HG03342 (cell line): ENCODE results near the gene ZACN.
"Not testable (repeated sequence)": the region's sequence is repeated elsewhere in the genome, so short reads cannot be mapped to it uniquely, and the experiment has no call there.

Experiments used
- ATAC-seq: cut with Tn5 transposase; IDR thresholded peaks from one replicate; pipeline ENCODE4 v1.9.1; 2021; ENCODE audit warnings: mild to moderate bottlenecking, moderate library complexity; ENCODE audit not compliant: unreplicated experiment

The ZACN gene

GRCh38 chr17:76078860-76079534 is at the start of gene ZACN:
TSS of gene ZACN (plus strand) at chr17:76079182. CDS start at chr17:76079265, 83 bp downstream.
- no peak for ATAC-seq

- no peak for ATAC-seq
Measured at GRCh38 chr17:76032073-76032779, 46.8 kb upstream of the ZACN start.

GRCh38 chr17:76032780-76033108 is 46.2 kb upstream of the ZACN start:
- ATAC-seq, result no peak

DNA sequence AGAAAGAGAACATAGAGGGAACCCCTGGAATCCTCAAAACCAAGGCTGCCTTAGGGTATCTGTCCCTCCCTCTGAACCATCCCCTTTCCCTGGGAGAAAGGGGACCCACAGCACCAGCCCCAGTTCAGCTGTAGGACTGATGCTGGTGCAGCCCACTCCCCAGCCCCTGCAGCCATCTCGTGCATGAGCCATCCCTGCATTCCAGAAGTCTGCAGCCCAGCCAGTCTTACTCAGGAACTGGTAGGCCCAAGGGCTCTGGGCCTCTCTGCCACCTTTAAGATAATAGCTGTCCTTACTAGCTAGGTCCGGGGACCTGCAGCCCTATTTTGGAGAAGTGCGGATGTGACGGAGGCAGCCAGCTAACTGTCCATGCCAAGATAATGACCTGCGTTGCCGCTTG is 45.8 kb upstream of the ZACN start:
- ATAC-seq, result no peak

GRCh38 chr17:76034428-76035350 is 44.3 kb upstream of the ZACN start:
- no peak for ATAC-seq

- no peak for ATAC-seq
Measured at GRCh38 chr17:76036497-76037261, 42.3 kb upstream of the ZACN start.

GRCh38 chr17:76038050-76038449 is 40.9 kb upstream of the ZACN start:
- no peak for ATAC-seq

- no peak for ATAC-seq
Measured at GRCh38 chr17:76039121-76039520, 39.9 kb upstream of the ZACN start.

DNA sequence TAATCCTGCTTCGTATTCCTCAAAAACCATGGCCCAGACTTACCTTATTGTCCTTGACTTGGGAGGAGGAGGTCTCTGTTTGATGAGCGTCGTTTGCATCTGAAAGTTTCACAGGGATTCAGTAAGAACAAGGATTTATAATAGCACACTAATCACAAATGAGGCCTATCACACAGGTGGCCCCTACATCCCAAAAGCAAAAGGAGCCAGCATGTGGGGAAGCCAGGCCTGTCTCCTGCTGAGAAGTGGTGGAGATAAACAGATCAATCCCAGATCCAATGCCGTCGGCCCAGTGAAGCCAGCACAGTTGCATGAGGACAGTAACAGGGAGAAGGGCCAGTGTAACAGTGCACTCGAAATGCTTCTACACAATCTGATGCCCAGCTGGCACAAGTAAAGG is 38.6 kb upstream of the ZACN start:
- ATAC-seq, result no peak

DNA sequence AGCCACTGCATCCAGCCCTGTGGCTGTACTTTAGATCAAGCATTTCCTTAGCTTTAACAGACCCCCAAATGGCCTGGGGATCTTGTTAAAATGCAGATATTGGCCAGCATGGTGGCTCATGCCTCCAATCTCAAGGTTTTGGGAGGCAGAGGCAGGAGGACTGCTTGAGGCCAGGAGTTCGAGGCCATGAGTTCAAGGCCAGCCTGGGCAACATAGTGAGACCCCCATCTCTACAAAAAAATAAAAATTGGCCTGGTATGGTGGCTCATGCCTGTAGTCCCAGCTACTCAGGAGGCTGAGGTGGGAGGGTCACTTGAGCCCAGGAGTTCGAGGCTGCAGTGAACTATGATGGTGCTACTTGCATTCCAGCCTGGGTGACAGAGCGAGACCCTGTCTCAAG is 36.1 kb upstream of the ZACN start:
- not testable (repeated sequence) for ATAC-seq

- ATAC-seq, result not testable (repeated sequence)
Measured at GRCh38 chr17:76044475-76045007, 34.4 kb upstream of the ZACN start.

- no peak for ATAC-seq
Measured at GRCh38 chr17:76046064-76046463, 32.9 kb upstream of the ZACN start.

GRCh38 chr17:76048025-76048605 is 30.9 kb upstream of the ZACN start:
- no peak for ATAC-seq

GRCh38 chr17:76048711-76049110 is 30.3 kb upstream of the ZACN start:
- ATAC-seq, result no peak

DNA sequence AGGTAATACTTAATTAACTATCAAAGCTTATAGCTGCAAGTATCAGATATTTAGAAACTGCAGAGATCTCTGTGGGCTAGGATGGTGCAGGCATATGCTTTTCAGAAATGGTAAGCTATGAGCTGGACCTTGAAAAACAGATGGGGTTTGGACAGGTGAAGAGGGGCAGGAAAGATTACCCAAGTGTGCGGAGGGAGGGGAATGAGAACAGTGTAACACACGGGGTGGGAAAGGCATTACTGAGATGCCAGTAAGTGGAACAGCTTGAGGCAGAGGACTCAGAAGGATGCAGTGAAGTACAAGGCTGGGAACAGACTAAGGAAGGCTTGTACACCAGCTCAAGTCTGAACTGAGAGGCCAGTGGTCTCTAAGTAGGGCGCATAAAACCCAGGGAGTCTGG is 29.7 kb upstream of the ZACN start:
- ATAC-seq, result no peak

GRCh38 chr17:76049836-76050537 is 29.0 kb upstream of the ZACN start:
- no peak for ATAC-seq

GRCh38 chr17:76050538-76051467 is 28.2 kb upstream of the ZACN start:
- ATAC-seq, result no peak

DNA sequence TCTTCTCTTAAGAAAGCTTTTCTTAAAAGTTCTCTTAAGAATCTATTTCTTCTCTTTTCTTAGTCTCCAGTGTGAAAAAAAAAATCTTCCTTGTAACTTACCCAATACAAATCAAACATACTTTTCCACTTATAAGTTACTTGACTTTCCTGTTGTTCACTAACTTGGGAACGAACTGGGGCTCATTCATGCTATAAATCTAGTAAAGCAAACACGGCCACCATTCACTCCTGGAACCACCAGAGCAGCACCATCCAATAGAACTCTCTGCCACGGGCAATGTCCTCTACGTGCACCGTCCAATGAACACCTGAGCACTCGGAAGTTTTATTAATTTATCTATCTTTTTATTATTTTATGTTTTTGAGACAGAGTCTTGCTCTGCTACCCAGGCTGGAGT is 27.4 kb upstream of the ZACN start:
- ATAC-seq, result no peak
